Mesendoderm (in vitro differentiated cells): Measurements from ENCODE around the gene APMAP.

Experiments
- DNase-seq: peaks from one replicate; pipeline ENCODE4 v3.0.0; 2013
- H2AK5ac ChIP-seq: 2 replicates; pipeline ENCODE4 v1.6.1; 2013; ENCODE audit warnings: low read length, inconsistent platforms
- H2BK120ac ChIP-seq: 2 replicates; pipeline ENCODE4 v1.6.1; 2013; ENCODE audit warnings: low read depth, mild to moderate bottlenecking, low read length, moderate library complexity, mixed read lengths
- H2BK15ac ChIP-seq: replicated peaks from 2 replicates; pipeline ENCODE4 v1.6.1; 2013; ENCODE audit warnings: low read depth, mild to moderate bottlenecking, moderate library complexity
- H2BK5ac ChIP-seq: 2 replicates; pipeline ENCODE4 v1.6.1; 2013; ENCODE audit warnings: low read length, inconsistent platforms
- H3K18ac ChIP-seq: 2 replicates; pipeline ENCODE4 v1.6.1; 2013; ENCODE audit warnings: mild to moderate bottlenecking, low read length, mixed read lengths
- H3K23ac ChIP-seq: one replicate; pipeline ENCODE4 v1.6.1; 2013; ENCODE audit warnings: low read length
- H3K27ac ChIP-seq: 2 replicates; pipeline ENCODE4 v1.5.1; 2013; ENCODE audit warnings: low read depth, mild to moderate bottlenecking, inconsistent platforms, low read length, moderate library complexity
- H3K27me3 ChIP-seq: 2 replicates; pipeline ENCODE4 v1.6.1; 2013; ENCODE audit warnings: low read length, control low read depth, mild to moderate bottlenecking, inconsistent platforms; ENCODE audit not compliant: insufficient read depth, poor library complexity
- H3K36me3 ChIP-seq: 2 replicates; pipeline ENCODE4 v1.6.1; 2013; ENCODE audit warnings: low read length, inconsistent platforms; ENCODE audit not compliant: control insufficient read depth, insufficient read depth
- H3K4ac ChIP-seq: one replicate; pipeline ENCODE4 v1.6.1; 2013; ENCODE audit warnings: low read depth, mild to moderate bottlenecking, low read length, moderate library complexity
- H3K4me1 ChIP-seq: 2 replicates; pipeline ENCODE4 v1.6.1; 2013; ENCODE audit warnings: low read depth, low read length, inconsistent platforms; ENCODE audit not compliant: control insufficient read depth
- H3K4me2 ChIP-seq: 2 replicates; pipeline ENCODE4 v1.6.1; 2013; ENCODE audit warnings: low read length
- H3K4me3 ChIP-seq: 2 replicates; pipeline ENCODE4 v1.5.1; 2013; ENCODE audit warnings: mild to moderate bottlenecking, low read length
- H3K56ac ChIP-seq: one replicate; pipeline ENCODE4 v1.6.1; 2013; ENCODE audit warnings: low read length
- H3K79me1 ChIP-seq: 2 replicates; pipeline ENCODE4 v1.6.1; 2013; ENCODE audit warnings: low read length, inconsistent platforms
- H3K79me2 ChIP-seq: 2 replicates; pipeline ENCODE4 v1.6.1; 2013; ENCODE audit warnings: mild to moderate bottlenecking, low read length; ENCODE audit not compliant: control insufficient read depth, insufficient read depth
- H3K9ac ChIP-seq: 2 replicates; pipeline ENCODE4 v1.6.1; 2013; ENCODE audit warnings: low read length, inconsistent platforms
- H4K5ac ChIP-seq: one replicate; pipeline ENCODE4 v1.6.1; 2013; ENCODE audit warnings: low read length
- H4K8ac ChIP-seq: one replicate; pipeline ENCODE4 v1.6.1; 2013; ENCODE audit warnings: low read depth, mild to moderate bottlenecking, control low read depth, low read length, moderate library complexity
- WGBS: extraction: QIAGEN DNeasy Blood & Tissue Kit; methylation state at CpG from one replicate; pipeline ENCODE4 v1.1.7; 2013; ENCODE audit warnings: low lambda C conversion rate, missing lambda C conversion rate; ENCODE audit not compliant: insufficient coverage; ENCODE audit errors: extremely low coverage; 5-methylcytosine and 5-hydroxymethylcytosine counted together

APMAP gene

DNA sequence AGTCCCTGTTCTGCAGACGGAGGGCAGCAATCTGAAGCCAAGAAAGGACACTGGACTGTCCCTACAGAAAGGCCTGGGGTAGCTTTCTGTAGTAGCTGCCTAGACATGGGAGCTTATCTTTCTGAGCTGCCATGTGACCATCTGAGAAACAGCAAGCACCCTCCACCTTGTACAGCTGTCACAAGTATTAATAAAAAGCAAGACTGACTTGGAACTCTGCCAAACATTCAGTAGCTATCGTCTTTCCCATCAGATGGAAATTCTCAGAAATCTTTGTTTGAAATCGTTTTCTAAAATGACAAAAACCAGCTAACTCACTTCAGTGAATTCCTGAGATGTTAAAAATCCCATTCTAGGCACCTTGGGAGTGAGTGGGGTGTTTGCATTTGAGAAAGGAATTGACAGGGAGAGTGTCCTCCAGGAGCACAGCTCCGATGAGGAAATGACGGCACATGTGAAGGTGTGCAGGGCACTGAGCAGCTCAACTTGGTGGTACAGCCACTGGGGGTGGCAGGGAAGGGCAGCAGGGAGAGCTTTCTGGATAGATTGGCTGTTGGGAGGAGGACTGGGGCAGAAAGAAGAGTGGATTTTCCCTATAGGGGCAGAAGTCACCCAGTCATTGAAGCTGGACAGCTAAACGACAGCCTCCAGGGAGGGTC lies 40.8 kb upstream of the APMAP start:
- no peak overlapping the region for H4K8ac ChIP-seq
- H3K27me3 ChIP-seq: no peaks in the 10 kb centered on the region
- no peak overlapping the region for H3K4me3 ChIP-seq
- no peak overlapping the region for H3K4ac ChIP-seq
- no peak overlapping the region for H2BK120ac ChIP-seq
- no peaks in the 10 kb centered on the region for H3K36me3 ChIP-seq
- no peaks in the 10 kb centered on the region for H3K4me1 ChIP-seq
- no peak overlapping the region for H4K5ac ChIP-seq
- no peak overlapping the region for H2BK15ac ChIP-seq
- H2AK5ac ChIP-seq: no peak overlapping the region
- no CpG with 5 or more reads among the region's 6 CpGs for WGBS
- no peaks in the 10 kb centered on the region for H3K79me2 ChIP-seq
- no peak overlapping the region for H3K18ac ChIP-seq
- no peak overlapping the region for H3K27ac ChIP-seq
- no peak overlapping the region for H3K56ac ChIP-seq
- DNase-seq: no peak
- no peak overlapping the region for H3K23ac ChIP-seq
- no peaks in the 10 kb centered on the region for H3K79me1 ChIP-seq
- no peak overlapping the region for H3K4me2 ChIP-seq
- H2BK5ac ChIP-seq: no peak overlapping the region
- H3K9ac ChIP-seq: no peak overlapping the region

- no CpG with 5 or more reads among the region's 29 CpGs for WGBS
Observed at GRCh38 chr20:25032478-25033264, 40.1 kb upstream of the APMAP start.

GRCh38 chr20:25032065-25032477 lies 39.5 kb upstream of the APMAP start:
- H3K27ac ChIP-seq: no peak overlapping the region
- no peak overlapping the region for H3K4ac ChIP-seq
- H3K56ac ChIP-seq: no peak overlapping the region
- H3K79me2 ChIP-seq: no peaks in the 10 kb centered on the region
- no CpG with 5 or more reads among the region's 16 CpGs for WGBS
- H4K5ac ChIP-seq: no peak overlapping the region
- H3K4me1 ChIP-seq: no peaks in the 10 kb centered on the region
- no peak overlapping the region for H3K4me3 ChIP-seq
- H3K9ac ChIP-seq: no peak overlapping the region
- no peaks in the 10 kb centered on the region for H3K79me1 ChIP-seq
- H3K18ac ChIP-seq: no peak overlapping the region
- H3K27me3 ChIP-seq: no peaks in the 10 kb centered on the region
- H2BK15ac ChIP-seq: no peak overlapping the region
- DNase-seq: no peak
- no peaks in the 10 kb centered on the region for H3K36me3 ChIP-seq
- no peak overlapping the region for H3K4me2 ChIP-seq
- no peak overlapping the region for H2BK120ac ChIP-seq
- H2BK5ac ChIP-seq: no peak overlapping the region
- no peak overlapping the region for H3K23ac ChIP-seq
- H4K8ac ChIP-seq: no peak overlapping the region
- H2AK5ac ChIP-seq: no peak overlapping the region

More at GRCh38 chr20:25032478-25033264, 40.1 kb upstream of the APMAP start:
- H3K79me2 ChIP-seq: no peaks in the 10 kb centered on the region
- H3K56ac ChIP-seq: no peak overlapping the region
- no peak overlapping the region for H4K5ac ChIP-seq
- H3K27ac ChIP-seq: no peak overlapping the region
- peak; percentile 6 for DNase-seq
- no peak overlapping the region for H3K9ac ChIP-seq
- no peak overlapping the region for H4K8ac ChIP-seq
- no peak overlapping the region for H2AK5ac ChIP-seq
- H3K4me1 ChIP-seq: no peaks in the 10 kb centered on the region
- no peak overlapping the region for H2BK5ac ChIP-seq
- no peaks in the 10 kb centered on the region for H3K79me1 ChIP-seq
- H3K27me3 ChIP-seq: no peaks in the 10 kb centered on the region
- no peak overlapping the region for H3K4ac ChIP-seq
- H3K4me2 ChIP-seq: no peak overlapping the region
- H3K18ac ChIP-seq: no peak overlapping the region
- H2BK120ac ChIP-seq: no peak overlapping the region
- H3K4me3 ChIP-seq: no peak overlapping the region
- no peaks in the 10 kb centered on the region for H3K36me3 ChIP-seq
- no peak overlapping the region for H3K23ac ChIP-seq
- H2BK15ac ChIP-seq: no peak overlapping the region

- no peaks in the 10 kb centered on the region for H3K36me3 ChIP-seq
- H3K79me1 ChIP-seq: no peaks in the 10 kb centered on the region
- no peak overlapping the region for H3K9ac ChIP-seq
- H3K4me3 ChIP-seq: no peak overlapping the region
- H3K27me3 ChIP-seq: no peaks in the 10 kb centered on the region
- H4K8ac ChIP-seq: no peak overlapping the region
- H2AK5ac ChIP-seq: no peak overlapping the region
- H3K27ac ChIP-seq: no peak overlapping the region
- no peaks in the 10 kb centered on the region for H3K4me1 ChIP-seq
- no peaks in the 10 kb centered on the region for H3K79me2 ChIP-seq
- no CpG with 5 or more reads among the region's 3 CpGs for WGBS
- no peak overlapping the region for H3K4ac ChIP-seq
- H2BK120ac ChIP-seq: no peak overlapping the region
- H3K56ac ChIP-seq: no peak overlapping the region
- H3K23ac ChIP-seq: no peak overlapping the region
- H2BK5ac ChIP-seq: no peak overlapping the region
- no peak overlapping the region for H3K18ac ChIP-seq
- DNase-seq: no peak
- no peak overlapping the region for H2BK15ac ChIP-seq
- H4K5ac ChIP-seq: no peak overlapping the region
- no peak overlapping the region for H3K4me2 ChIP-seq
Observed at GRCh38 chr20:25031241-25031640, 38.7 kb upstream of the APMAP start.

DNA sequence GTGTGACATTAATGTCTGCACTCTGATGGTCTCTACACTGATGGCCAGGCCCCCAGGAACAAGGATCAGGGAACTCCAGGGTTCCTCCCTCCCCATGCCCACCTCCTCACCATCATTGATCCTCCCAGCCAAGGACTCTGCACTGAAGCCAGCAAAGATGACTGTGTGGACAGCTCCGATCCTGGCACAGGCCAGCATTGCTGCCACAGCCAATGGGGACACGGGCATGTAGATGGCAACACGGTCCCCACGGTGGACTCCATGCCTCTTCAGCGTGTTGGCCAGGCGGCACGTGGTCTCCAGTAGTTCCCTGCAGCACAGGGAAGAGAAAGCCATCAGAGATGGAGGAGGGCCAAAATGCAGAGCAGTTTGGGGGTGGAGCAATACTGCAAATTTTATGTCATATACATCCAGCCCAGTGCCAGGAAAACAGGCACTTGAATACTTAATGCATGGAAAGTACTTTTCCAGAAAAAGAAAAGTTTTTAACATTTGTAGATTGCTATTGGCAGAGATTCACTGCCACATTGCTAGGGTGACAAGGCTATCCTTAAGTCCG lies 38.2 kb upstream of the APMAP start:
- H3K9ac ChIP-seq: no peak overlapping the region
- DNase-seq: no peak
- no peak overlapping the region for H3K27ac ChIP-seq
- no peak overlapping the region for H3K23ac ChIP-seq
- no peak overlapping the region for H3K4ac ChIP-seq
- no peaks in the 10 kb centered on the region for H3K4me1 ChIP-seq
- no CpG with 5 or more reads among the region's 8 CpGs for WGBS
- no peak overlapping the region for H2AK5ac ChIP-seq
- H2BK15ac ChIP-seq: no peak overlapping the region
- no peak overlapping the region for H3K56ac ChIP-seq
- H4K5ac ChIP-seq: no peak overlapping the region
- no peaks in the 10 kb centered on the region for H3K79me2 ChIP-seq
- H2BK5ac ChIP-seq: no peak overlapping the region
- H3K27me3 ChIP-seq: no peaks in the 10 kb centered on the region
- no peak overlapping the region for H4K8ac ChIP-seq
- no peaks in the 10 kb centered on the region for H3K79me1 ChIP-seq
- no peak overlapping the region for H3K4me2 ChIP-seq
- H3K4me3 ChIP-seq: no peak overlapping the region
- no peak overlapping the region for H3K18ac ChIP-seq
- H3K36me3 ChIP-seq: no peaks in the 10 kb centered on the region
- H2BK120ac ChIP-seq: no peak overlapping the region
